ENCODE measurements around the gene PRND.
"Not testable (repeated sequence)": the region's sequence is repeated elsewhere in the genome, so short reads cannot be mapped to it uniquely, and the experiment has no call there.

The PRND gene

DNA sequence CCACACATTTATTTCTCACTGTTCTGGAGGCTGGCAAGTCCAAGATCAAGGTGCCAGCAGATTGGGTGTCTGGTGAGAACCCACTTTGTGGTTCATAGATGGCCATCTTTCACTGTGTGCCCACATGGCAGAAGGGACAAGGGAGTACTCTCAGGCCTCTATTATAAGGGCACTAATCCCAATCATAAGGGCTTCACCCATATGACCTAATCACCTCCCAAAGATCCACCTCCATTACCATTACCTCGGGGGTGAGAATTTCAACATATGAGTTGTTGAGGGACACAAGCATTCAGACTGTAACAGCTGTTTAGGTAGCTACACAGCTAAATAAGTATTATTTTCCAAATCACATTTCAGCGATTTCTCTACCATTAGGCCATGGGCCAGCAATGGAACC is 2.5 kb upstream of the PRND start:
- Histone ChIP-seq H3K9me3 (ENCODE audit: severe bottlenecking) (no peaks in the 10 kb centered on the region), H3K27ac (ENCODE audit: poor library complexity, severe bottlenecking) (no peak overlapping the region), H3K4me3 (ENCODE audit: severe bottlenecking) (no peak overlapping the region), H3K4me1 (ENCODE audit: insufficient read depth, poor library complexity, severe bottlenecking) (peaks cover 11% of the 10 kb centered on the region), H3K27me3 (ENCODE audit: insufficient read depth, poor library complexity, severe bottlenecking) (no peaks in the 10 kb centered on the region), H3K36me3 (ENCODE audit: low read depth) (no peaks in the 10 kb centered on the region)
- TF ChIP-seq, protein P1, sequence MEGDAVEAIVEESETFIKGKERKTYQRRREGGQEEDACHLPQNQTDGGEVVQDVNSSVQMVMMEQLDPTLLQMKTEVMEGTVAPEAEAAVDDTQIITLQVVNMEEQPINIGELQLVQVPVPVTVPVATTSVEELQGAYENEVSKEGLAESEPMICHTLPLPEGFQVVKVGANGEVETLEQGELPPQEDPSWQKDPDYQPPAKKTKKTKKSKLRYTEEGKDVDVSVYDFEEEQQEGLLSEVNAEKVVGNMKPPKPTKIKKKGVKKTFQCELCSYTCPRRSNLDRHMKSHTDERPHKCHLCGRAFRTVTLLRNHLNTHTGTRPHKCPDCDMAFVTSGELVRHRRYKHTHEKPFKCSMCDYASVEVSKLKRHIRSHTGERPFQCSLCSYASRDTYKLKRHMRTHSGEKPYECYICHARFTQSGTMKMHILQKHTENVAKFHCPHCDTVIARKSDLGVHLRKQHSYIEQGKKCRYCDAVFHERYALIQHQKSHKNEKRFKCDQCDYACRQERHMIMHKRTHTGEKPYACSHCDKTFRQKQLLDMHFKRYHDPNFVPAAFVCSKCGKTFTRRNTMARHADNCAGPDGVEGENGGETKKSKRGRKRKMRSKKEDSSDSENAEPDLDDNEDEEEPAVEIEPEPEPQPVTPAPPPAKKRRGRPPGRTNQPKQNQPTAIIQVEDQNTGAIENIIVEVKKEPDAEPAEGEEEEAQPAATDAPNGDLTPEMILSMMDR (IDR thresholded peaks at IDR 0.05; ENCODE audit: poor library complexity, severe bottlenecking): no peak
- no peak for DNase-seq (ENCODE audit: low spot score)
- no peak for ATAC-seq (ENCODE audit: low read depth)

DNA sequence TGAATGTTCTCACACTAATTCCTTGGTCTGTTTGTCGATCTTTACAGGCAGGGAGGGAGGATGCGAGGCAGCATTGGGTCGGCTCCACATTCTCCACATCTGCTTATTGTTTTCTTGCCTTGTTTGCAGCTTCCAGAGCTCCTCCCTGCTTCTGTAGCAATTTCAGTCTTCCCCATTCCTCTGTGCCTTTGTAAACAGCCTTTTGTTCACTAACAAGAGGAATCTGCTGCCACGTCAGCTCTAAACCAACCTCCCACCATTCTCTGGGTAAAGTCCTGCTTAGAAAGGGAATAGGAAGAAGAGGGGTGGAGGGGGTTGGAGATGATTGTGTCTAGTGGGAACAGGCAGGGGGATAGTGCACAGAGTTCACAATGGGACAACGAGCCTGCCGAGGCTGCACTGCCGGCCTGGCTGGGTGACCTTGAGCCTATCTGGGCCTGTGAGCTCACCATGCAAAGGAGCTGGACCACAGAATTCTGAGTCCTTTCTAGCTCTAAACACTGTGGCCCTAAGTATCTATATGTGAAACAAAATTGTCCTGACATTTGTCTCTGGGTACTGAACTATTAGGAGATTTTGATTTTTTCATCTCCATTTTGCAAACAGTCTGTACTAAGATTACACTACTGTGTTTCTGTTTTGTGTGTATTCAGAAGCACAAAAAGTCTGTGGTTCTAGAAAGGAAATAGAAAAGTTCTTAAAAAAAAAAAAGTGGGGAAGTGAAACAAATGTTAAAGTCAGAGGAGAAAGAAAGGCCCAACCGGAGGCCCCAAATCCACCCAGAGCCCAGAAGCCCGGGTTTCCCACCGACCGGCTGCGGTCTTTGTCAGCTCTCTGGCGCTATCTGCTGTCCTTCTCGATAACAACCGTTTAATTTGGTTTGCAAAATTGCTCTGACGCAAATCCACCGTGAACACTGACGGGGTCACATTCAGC is 1.4 kb upstream of the PRND start:
- DNase-seq (ENCODE audit: low spot score) (no peak), ATAC-seq (ENCODE audit: low read depth) (peak; percentile 65)
- Histone ChIP-seq H3K4me1 (ENCODE audit: insufficient read depth, poor library complexity, severe bottlenecking) (no peaks in the 10 kb centered on the region), H3K4me3 (ENCODE audit: severe bottlenecking) (no peak overlapping the region), H3K27me3 (ENCODE audit: insufficient read depth, poor library complexity, severe bottlenecking) (no peaks in the 10 kb centered on the region), H3K36me3 (ENCODE audit: low read depth) (no peaks in the 10 kb centered on the region), H3K9me3 (ENCODE audit: severe bottlenecking) (no peaks in the 10 kb centered on the region), H3K27ac (ENCODE audit: poor library complexity, severe bottlenecking) (no peak overlapping the region)
- TF ChIP-seq, protein P1 (IDR thresholded peaks at IDR 0.05; ENCODE audit: poor library complexity, severe bottlenecking): peak; percentile 93

DNA sequence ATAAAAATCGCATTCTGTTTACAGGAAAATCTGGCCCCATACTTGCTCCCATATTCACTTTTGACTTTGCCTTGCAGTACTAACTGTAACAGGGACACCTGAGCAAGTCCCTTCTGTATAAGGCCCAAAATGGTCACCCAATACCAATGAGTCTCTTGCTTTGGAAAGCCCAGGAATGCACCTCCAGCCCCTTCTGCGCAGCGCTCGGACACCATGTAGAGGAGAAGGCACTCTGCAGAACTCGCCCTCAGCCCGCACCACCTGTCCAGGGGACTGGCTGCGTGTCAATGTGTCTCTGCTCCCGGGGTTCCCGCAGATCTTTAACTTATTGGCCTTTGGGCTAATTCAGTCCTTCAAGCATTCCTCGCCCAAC is 746 bp upstream of the PRND start:
- Histone ChIP-seq H3K36me3 (ENCODE audit: low read depth) (no peaks in the 10 kb centered on the region), H3K27me3 (ENCODE audit: insufficient read depth, poor library complexity, severe bottlenecking) (no peaks in the 10 kb centered on the region), H3K4me3 (ENCODE audit: severe bottlenecking) (no peak overlapping the region), H3K4me1 (ENCODE audit: insufficient read depth, poor library complexity, severe bottlenecking) (no peaks in the 10 kb centered on the region), H3K9me3 (ENCODE audit: severe bottlenecking) (no peaks in the 10 kb centered on the region), H3K27ac (ENCODE audit: poor library complexity, severe bottlenecking) (no peak overlapping the region)
- DNase-seq (ENCODE audit: low spot score) (no peak), ATAC-seq (ENCODE audit: low read depth) (peak; percentile 37)
- TF ChIP-seq, protein P1 (IDR thresholded peaks at IDR 0.05; ENCODE audit: poor library complexity, severe bottlenecking): peak; percentile 71

DNA sequence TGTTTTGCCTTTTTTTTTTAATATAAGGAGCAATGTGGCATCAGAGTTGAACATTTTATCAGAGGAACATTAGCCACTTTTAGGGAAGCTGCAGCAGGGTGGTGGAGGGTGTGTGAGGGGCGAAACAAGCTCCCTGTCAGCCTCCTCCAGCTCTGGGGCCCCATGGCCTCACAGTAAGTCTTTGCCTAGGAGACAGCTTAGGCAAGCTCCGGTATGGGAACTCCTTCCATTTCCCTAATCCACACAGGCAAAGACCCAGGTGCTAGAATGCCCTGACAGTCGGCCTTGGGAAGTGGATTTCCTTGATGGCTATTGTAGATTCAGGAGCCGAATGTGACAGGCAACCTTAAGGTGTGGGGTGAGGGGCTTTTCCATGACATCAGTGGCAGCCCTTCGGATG is 862 bp downstream of the PRND start:
- H3K27me3 ChIP-seq (ENCODE audit: insufficient read depth, poor library complexity, severe bottlenecking): no peaks in the 10 kb centered on the region
- ATAC-seq (ENCODE audit: low read depth): no peak
- TF ChIP-seq, protein P1 (IDR thresholded peaks at IDR 0.05; ENCODE audit: poor library complexity, severe bottlenecking): no peak

DNA sequence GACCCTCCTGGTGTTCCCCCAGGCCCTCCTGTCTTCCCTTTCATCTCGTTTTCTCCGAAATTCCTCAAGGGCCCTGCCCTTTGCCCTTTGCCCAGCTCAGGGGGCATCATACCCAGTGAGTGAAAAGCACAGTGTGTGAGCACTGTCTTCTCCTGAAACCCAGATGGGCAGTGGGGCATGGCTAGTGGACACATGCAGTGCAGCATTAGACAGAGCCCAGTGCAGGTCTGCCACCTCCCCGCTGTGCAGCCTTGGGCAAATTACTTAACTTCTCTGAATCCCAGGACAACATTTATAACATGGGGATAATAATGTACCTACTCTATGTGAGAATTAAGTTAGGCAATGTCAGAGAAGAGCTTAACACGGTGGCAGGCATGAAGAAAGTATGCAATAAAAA is 1.3 kb downstream of the PRND start:
- DNase-seq (ENCODE audit: low spot score): no peak
- Histone ChIP-seq H3K36me3 (ENCODE audit: low read depth) (no peaks in the 10 kb centered on the region), H3K4me1 (ENCODE audit: insufficient read depth, poor library complexity, severe bottlenecking) (peaks cover 14% of the 10 kb centered on the region), H3K4me3 (ENCODE audit: severe bottlenecking) (no peak overlapping the region), H3K9me3 (ENCODE audit: severe bottlenecking) (no peaks in the 10 kb centered on the region), H3K27me3 (ENCODE audit: insufficient read depth, poor library complexity, severe bottlenecking) (no peaks in the 10 kb centered on the region), H3K27ac (ENCODE audit: poor library complexity, severe bottlenecking) (no peak overlapping the region)
- TF ChIP-seq, protein P1 (IDR thresholded peaks at IDR 0.05; ENCODE audit: poor library complexity, severe bottlenecking): no peak
- ATAC-seq (ENCODE audit: low read depth): no peak

More for the DNA sequence above, 862 bp downstream of the PRND start:
- H3K4me1 ChIP-seq (ENCODE audit: insufficient read depth, poor library complexity, severe bottlenecking): peaks cover 10% of the 10 kb centered on the region
- no peak overlapping the region for H3K4me3 ChIP-seq (ENCODE audit: severe bottlenecking)
- H3K27ac ChIP-seq (ENCODE audit: poor library complexity, severe bottlenecking): no peak overlapping the region
- no peaks in the 10 kb centered on the region for H3K9me3 ChIP-seq (ENCODE audit: severe bottlenecking)
- no peaks in the 10 kb centered on the region for H3K36me3 ChIP-seq (ENCODE audit: low read depth)
- no peak for DNase-seq (ENCODE audit: low spot score)

DNA sequence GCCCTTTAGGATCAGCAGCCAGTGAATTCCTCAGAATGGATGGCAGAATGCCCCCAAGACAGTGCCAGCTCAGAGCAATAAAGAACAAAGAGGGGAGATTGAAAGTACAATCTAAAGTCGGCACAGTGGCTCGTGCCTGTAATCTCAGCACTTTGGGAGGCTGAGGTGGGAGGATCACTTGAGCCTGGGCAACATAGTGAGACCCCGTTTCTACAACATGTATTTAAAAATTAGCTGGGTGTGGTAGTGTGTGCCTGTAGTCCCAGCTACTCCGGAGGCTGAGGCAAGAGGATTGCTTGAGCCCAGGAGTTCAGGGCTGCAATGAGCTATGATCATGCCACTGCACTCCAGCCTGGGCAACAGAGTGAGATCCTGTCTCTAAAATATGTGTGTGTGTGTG is 1.8 kb downstream of the PRND start:
- not testable (repeated sequence) for ATAC-seq (ENCODE audit: low read depth); DNase-seq (ENCODE audit: low spot score); H3K27me3 ChIP-seq (ENCODE audit: insufficient read depth, poor library complexity, severe bottlenecking)

More for the DNA sequence above, 1.8 kb downstream of the PRND start:
- H3K27ac ChIP-seq (ENCODE audit: poor library complexity, severe bottlenecking); H3K9me3 ChIP-seq (ENCODE audit: severe bottlenecking); H3K36me3 ChIP-seq (ENCODE audit: low read depth); H3K4me3 ChIP-seq (ENCODE audit: severe bottlenecking): not testable (repeated sequence)
- H3K4me1 ChIP-seq (ENCODE audit: insufficient read depth, poor library complexity, severe bottlenecking): peaks cover 18% of the 10 kb centered on the region
